HG03571 (cell line): ENCODE results near the gene IPO13.

Experiments
- ATAC-seq: cut with Tn5 transposase; IDR thresholded peaks from one replicate; pipeline ENCODE4 v1.9.1; 2021; ENCODE audit not compliant: unreplicated experiment

The IPO13 gene, protein sequence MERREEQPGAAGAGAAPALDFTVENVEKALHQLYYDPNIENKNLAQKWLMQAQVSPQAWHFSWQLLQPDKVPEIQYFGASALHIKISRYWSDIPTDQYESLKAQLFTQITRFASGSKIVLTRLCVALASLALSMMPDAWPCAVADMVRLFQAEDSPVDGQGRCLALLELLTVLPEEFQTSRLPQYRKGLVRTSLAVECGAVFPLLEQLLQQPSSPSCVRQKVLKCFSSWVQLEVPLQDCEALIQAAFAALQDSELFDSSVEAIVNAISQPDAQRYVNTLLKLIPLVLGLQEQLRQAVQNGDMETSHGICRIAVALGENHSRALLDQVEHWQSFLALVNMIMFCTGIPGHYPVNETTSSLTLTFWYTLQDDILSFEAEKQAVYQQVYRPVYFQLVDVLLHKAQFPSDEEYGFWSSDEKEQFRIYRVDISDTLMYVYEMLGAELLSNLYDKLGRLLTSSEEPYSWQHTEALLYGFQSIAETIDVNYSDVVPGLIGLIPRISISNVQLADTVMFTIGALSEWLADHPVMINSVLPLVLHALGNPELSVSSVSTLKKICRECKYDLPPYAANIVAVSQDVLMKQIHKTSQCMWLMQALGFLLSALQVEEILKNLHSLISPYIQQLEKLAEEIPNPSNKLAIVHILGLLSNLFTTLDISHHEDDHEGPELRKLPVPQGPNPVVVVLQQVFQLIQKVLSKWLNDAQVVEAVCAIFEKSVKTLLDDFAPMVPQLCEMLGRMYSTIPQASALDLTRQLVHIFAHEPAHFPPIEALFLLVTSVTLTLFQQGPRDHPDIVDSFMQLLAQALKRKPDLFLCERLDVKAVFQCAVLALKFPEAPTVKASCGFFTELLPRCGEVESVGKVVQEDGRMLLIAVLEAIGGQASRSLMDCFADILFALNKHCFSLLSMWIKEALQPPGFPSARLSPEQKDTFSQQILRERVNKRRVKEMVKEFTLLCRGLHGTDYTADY

GRCh38 chr1:43946236-43947060 is at the start of gene IPO13:
Gene IPO13, plus strand, starts transcription at chr1:43946950. Its CDS starts 651 bp downstream, at chr1:43947601.
- peak; percentile 86 for ATAC-seq

- no peak for ATAC-seq
These were observed 47.8 kb upstream of the IPO13 start for GRCh38 chr1:43898981-43899380.

GRCh38 chr1:43900386-43900785 is 46.4 kb upstream of the IPO13 start:
- no peak for ATAC-seq

DNA sequence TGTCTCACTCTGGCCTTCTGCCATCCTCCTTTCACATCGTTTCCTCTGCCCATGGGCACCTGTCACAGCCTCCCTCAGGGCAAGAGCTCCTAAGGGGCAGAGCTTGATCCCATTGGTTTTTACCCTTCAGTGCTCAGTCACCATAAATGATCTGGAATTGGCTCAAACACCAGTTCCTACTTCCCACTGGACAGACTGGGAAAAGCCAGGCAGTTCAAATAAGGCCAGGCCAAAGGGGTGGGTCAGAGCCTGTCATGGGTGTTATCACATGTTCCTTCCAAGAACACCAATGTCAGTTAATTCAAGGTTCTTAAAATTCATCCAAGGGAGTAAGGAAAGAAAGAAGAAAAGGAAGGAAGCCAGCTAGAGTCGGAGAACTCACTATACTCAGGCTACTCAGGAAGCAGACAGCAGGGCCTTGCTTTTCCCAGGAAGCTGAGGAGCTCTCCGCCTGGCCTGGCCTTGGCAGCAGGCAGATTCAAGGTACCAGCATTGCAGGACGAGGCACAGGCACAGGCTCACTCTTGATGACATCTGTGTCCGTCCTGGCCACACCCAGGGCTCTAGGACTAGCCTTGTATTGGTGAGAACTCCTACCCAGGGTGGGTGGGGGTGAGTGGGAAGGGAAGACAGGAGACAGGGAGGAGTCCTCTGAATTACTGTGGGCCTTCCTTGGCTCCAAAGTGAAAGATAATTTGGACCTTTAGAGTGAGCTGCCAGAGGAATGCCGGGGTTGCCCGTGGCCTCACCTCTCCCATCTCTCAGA is 45.4 kb upstream of the IPO13 start:
- ATAC-seq, result no peak

DNA sequence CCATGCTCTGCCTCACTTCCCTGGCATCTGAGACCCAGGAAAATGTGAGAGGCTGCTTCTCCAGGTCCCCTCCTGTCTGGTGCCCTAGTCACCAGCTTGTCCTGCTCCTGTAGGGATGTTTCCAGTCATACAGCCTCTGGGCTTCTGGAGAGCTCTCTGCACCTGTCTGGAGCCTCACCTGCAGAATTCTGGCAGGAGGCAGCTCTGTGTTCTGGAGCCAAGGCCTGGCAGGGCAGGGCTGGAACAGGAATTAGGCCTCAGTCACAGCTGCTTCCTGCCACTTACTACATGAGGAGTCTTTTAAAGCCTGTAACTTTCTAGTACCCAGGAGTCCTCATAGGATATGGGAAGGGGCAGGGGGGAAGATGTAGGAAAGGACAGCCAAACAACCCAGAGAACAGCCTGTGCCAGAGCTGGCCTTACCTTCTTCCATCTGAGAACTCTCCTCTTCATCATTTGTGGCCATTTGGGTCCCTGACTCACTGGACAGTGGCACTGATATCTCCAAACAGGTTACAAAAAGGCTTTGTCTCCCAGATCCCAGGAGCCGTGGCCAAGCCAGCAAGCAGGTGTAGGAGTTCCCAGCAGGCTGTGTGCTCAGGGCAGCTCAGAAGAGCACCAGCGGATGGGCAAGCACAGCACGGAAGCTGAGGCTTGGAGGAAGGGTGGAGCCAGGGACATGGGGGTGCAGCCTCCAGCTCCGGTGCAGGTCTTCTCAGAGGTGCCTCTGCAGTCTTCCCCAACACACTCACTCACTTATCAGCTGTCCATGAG is 44.5 kb upstream of the IPO13 start:
- ATAC-seq, result no peak

DNA sequence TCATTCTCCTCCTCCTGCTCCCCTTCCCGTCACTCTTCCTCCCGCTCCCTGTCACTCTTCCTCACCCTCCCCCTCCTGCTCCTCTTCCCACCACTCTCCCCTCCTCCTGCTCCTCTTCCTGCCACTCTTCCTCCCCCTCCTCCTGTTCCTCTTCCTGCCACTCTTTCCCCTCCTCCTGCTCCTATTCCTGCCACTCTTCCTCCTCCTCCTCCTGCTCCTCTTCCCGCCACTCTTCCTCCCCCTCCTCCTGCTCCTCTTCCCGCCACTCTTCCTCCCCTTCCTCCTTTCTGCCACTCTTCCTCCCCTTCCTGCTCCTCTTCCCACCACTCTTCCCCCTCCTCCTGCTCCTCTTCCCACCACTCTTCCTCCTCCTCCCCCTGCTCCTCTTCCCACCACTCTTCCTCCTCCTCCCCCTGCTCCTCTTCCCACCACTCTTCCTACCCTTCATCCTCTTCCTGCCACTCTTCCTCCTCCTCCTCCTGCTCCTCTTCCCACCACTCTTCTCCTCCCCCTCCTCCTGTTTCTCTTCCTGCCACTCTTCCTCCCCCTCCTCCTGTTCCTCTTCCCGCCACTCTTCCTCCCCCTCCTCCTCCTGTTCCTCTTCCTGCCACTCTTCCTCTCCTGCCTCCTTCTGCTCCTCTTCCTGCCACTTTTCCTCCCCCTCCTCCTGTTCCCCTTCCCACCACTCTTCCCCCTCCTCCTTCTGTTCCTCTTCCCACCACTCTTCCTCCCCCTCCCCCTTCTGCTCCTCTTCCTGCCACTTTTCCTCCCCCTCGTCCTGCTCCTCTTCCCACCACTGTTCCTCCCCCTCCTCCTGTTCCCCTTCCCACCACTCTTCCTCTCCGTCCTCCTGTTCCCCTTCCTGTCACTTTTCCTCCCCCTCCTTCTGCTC is 41.8 kb upstream of the IPO13 start:
- no peak for ATAC-seq

DNA sequence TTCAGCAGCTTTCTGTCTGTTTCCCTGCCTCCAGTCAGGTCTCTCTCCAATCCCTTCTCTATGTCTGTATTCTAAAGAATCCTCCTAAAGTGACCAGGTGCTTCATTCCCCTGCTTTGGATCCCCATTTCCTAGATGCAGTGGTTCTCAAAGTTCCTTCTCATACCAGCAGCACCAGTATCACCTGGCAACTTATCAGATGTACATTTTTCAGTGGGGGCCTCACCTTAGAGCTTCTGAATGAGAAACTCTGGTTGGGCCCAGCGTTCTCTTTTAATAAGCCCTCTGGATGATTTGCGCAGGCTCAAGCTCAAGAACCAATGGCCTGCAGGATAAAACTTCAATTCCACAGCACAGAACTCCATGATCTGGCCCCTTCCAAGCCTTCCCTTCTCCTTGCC is 38.5 kb upstream of the IPO13 start:
- ATAC-seq, result no peak

DNA sequence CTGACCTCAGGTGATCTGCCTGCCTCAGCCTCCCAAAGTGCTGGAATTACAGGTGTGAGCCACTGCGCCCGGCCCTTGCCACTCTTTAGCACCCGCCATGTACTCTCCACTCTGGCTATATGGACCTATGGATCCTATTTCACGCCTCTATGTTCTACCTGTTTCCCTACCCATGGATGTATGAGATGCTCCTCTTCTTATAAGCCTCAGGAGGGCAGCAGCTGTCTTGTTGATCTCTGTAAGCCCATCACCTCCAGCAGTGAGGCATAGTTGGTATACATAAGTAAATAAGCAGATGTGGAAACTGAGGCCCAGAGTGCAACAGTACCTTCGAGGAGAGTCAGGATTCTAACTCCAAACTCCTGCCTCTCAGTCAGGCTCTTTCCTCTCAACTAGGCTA is 37.9 kb upstream of the IPO13 start:
- ATAC-seq, result no peak

DNA sequence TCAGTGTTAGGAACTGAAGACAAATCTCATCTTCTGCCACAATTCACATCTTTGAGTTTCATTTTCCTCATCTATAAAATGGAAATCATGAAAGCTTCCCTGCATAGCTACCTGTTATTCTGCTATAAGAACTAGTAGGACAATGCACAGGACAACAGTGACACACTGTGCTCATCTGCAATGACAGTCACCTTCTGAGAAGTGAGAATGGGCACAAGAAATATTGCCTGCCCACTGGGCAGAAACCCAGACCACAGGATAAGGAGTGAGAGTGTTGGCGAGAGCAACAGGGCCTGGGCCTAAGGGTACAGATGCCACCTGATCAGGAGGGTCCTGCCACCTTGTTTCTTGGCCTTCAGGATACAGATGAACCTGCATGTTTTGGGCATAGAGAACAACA is 36.4 kb upstream of the IPO13 start:
- no peak for ATAC-seq

DNA sequence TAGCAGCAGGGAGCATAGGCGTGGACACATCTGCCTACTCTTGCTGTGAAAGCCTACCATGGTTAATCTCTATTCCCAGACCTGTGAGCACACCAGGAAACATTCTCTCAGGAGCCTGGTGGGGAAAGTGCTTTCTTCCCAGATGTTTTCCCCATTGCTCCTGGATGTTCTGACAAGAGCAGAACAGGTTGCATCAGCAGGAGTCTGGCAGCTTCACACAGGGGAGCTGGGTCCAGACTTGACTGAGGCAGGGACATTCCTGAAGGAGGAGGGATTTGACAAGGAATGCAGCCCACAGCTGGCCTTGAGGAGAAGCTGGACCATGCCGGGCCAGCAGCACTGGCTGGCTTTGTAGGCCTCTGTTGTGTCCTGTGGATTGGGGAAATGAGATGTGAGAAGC is 34.1 kb upstream of the IPO13 start:
- no peak for ATAC-seq

GRCh38 chr1:43913051-43913501 is 33.7 kb upstream of the IPO13 start:
- no peak for ATAC-seq

- ATAC-seq, result no peak
These were observed 32.9 kb upstream of the IPO13 start for GRCh38 chr1:43913666-43914360.

DNA sequence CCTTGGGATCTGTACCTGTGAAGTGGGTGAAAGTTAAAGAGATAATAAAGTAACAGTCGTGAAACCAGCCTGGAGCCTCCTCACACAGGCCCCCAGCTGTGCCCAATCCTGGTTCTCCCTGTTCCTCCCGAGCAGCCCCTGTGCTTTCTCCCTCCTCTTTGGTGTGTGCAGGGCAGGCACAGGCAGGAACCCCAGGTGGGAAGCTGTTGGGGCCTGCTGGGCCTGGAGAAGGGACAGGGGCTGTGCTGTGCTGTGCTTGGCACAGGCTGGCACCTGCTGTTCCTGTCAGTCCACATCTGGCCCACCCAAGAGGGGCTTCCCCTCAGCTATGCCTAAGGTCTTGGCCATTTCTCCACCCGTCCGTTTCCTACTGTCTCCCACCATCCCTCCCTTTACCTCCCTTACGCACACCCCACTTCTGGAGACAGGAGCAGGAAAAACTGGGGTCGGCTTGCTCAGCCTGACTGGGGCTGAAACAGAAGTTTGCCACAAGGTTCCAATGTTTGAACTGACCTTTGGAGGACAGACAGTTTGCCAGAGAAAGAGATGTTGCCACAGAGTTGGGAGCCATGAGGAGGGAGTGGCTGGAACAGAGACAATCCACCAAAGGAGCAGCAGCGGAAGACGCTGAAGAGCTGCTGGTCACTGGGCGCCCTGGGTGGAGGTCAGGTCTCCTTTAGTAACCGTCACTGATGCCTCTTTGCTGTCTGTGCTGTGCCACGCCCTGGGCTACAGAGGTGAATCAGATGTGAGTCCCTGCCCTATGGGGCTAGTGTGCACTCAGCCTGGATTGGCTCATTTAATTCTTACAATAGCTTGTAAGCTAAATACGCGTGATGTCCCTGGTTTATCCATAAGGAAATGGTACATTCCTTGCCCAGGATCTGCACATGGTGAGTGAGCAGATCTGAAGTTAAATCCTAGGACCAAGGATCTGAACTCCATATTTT is 31.9 kb upstream of the IPO13 start:
- no peak for ATAC-seq

DNA sequence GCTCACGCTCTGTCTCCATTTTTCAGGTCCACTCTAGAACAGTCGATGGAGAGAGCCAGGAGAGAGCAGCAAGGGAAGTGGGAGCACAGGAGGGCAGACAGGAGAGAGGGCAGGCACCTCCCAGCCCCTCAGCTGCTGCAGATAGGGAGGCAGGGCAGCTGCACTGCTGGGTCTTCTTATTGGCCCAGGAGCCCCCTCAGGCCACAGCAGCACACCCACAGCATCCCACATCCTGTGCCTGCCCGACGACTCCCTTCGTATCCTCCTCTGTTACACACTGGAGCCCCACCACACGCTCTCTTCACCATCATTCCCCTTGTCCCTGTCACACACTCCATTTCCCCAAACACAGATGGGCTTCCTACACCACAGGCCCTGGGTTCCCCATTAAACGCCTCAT is 26.8 kb upstream of the IPO13 start:
- ATAC-seq, result no peak

DNA sequence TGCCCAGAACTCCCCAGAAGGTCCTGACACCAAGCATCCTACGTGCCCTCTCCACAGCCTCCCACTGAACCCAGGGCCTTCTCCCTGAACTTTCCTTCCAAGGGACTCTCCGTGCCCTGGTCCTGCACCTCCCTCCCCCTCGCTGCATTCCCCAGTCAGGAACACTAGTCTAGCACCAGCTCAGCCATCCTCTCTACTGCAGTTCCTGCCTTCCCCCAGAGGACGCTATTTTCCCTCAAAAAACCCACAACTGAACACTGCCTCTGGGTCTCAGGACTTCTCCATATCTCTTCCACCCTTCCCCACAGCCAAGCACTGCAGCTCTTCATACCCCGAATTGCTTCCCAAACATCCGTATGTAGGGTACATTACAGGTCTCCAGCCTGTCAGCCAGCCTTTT is 25.7 kb upstream of the IPO13 start:
- ATAC-seq, result no peak

GRCh38 chr1:43924516-43924915 is 22.2 kb upstream of the IPO13 start:
- ATAC-seq, result no peak

DNA sequence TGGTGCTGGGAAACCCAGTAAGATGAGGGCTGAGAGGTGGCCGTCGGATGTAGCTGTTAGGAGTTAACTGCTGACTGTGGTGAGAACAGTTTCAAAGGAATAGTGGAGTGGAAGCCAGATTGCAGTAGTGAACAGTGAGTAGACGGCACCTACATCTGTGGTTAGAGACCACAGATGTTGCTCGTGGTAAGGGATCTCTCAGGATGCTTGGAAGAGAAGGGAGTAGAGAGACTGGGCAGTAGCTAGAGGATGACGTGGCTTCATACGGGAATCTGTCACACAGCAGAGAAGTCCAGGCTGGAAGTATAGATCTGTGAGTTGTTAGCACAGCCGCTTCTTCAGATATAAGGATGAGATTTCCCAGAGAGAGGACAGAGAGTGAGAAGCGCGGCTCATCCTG is 20.9 kb upstream of the IPO13 start:
- no peak for ATAC-seq
